ENCODE measurements around the gene ZNF107. TPM values are rescaled to one million over a fixed set of nuclear protein-coding genes. Genes with fewer than 3 reads are reported as not detected.

ZNF107 gene
- total RNA-seq, 2 experiments from 2014 or later, result 12.4 TPM

DNA sequence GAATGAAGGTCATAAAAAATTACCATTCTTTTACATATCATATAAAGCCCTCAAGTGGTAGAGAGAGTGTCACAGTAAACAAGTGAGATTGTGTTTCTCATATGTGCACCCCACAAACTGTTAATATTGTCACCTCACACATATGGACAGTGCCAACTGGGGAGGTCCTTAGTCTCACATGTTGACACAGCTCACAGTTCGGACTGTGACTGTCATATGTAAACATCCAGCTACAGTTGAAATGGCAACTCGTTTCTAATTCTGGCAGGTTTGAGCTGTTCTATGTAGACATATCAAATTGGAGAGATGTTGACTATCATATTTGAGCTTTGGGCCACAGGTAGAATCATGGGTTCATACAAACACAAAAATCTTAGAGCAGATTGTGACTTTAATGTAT lies 39.4 kb upstream of the ZNF107 start:
- no peak overlapping the region for H3K4me3 Mint-ChIP-seq
- H3K9me3 ChIP-seq (ENCODE audit: control insufficient read depth in 1 of 2, insufficient read depth in 1 of 2, low read length in 2 of 2), result peaks cover 0 to 4% of the 10 kb centered on the region in 2 experiments
- H3K27me3 ChIP-seq (ENCODE audit: control insufficient read depth in 1 of 2, insufficient read depth in 2 of 2, low read length in 2 of 2), result no peaks in the 10 kb centered on the region
- no peak overlapping the region for H3K27ac ChIP-seq (ENCODE audit: low read depth in 1 of 2, low read length in 2 of 2)
- no peak for ATAC-seq (ENCODE audit: poor library complexity)
- H3K36me3 Mint-ChIP-seq (ENCODE audit: low read depth), result no peaks in the 10 kb centered on the region
- POLR2A ChIA-PET, result no interaction called here
- no peak overlapping the region for H3K27ac Mint-ChIP-seq
- DNase-seq, result no peak
- intact Hi-C loops (cut with DNase I, micrococcal nuclease), result no loop called here
- H3K4me3 ChIP-seq (ENCODE audit: low read length), result no peak overlapping the region
- no peaks in the 10 kb centered on the region for H3K9me3 Mint-ChIP-seq
- TF ChIP-seq, protein P1, sequence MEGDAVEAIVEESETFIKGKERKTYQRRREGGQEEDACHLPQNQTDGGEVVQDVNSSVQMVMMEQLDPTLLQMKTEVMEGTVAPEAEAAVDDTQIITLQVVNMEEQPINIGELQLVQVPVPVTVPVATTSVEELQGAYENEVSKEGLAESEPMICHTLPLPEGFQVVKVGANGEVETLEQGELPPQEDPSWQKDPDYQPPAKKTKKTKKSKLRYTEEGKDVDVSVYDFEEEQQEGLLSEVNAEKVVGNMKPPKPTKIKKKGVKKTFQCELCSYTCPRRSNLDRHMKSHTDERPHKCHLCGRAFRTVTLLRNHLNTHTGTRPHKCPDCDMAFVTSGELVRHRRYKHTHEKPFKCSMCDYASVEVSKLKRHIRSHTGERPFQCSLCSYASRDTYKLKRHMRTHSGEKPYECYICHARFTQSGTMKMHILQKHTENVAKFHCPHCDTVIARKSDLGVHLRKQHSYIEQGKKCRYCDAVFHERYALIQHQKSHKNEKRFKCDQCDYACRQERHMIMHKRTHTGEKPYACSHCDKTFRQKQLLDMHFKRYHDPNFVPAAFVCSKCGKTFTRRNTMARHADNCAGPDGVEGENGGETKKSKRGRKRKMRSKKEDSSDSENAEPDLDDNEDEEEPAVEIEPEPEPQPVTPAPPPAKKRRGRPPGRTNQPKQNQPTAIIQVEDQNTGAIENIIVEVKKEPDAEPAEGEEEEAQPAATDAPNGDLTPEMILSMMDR (IDR thresholded peaks at IDR 0.05), result no peak
- H3K4me1 ChIP-seq (ENCODE audit: insufficient read depth, low read length), result no peaks in the 10 kb centered on the region
- H3K27me3 Mint-ChIP-seq, result no peaks in the 10 kb centered on the region
- H3K36me3 ChIP-seq (ENCODE audit: insufficient read depth, low read length), result no peaks in the 10 kb centered on the region
- H3K4me1 Mint-ChIP-seq (ENCODE audit: low read depth), result no peaks in the 10 kb centered on the region
- CTCF ChIA-PET, result no interaction called here

DNA sequence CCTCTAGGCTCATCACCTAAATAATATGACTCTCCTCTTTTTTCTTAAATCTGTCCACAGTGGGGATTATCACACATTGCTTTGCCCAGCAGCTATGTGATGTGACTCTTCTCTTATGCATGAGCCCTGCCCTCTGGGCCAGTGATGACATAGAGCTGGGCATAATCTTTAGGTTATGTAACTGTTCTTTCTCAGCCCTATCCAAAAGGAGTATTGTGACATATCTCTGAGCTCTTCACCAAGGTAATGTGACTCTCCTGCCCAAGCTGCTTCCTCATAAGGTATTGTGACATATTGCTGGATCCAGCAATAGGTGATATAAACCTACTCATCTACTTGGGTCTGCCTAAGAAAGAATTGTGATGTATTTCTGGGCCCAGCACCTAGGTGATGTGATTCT lies 37.7 kb upstream of the ZNF107 start:
- no peaks in the 10 kb centered on the region for H3K36me3 ChIP-seq (ENCODE audit: insufficient read depth, low read length)
- H3K4me3 Mint-ChIP-seq, result no peak overlapping the region
- H3K27me3 Mint-ChIP-seq, result no peaks in the 10 kb centered on the region
- intact Hi-C loops (cut with DNase I, micrococcal nuclease), result no loop called here
- CTCF ChIA-PET, result no interaction called here
- ATAC-seq (ENCODE audit: poor library complexity) (no peak), DNase-seq (no peak)
- H3K27ac Mint-ChIP-seq, result no peak overlapping the region
- TF ChIP-seq, protein P1 (IDR thresholded peaks at IDR 0.05), result no peak
- no peak overlapping the region for H3K4me3 ChIP-seq (ENCODE audit: low read length)
- no peaks in the 10 kb centered on the region for H3K9me3 Mint-ChIP-seq
- no peaks in the 10 kb centered on the region for H3K9me3 ChIP-seq (ENCODE audit: control insufficient read depth in 1 of 2, insufficient read depth in 1 of 2, low read length in 2 of 2)
- POLR2A ChIA-PET, result no interaction called here
- no peaks in the 10 kb centered on the region for H3K36me3 Mint-ChIP-seq (ENCODE audit: low read depth)
- no peaks in the 10 kb centered on the region for H3K4me1 Mint-ChIP-seq (ENCODE audit: low read depth)
- H3K4me1 ChIP-seq (ENCODE audit: insufficient read depth, low read length), result no peaks in the 10 kb centered on the region
- no peaks in the 10 kb centered on the region for H3K27me3 ChIP-seq (ENCODE audit: control insufficient read depth in 1 of 2, insufficient read depth in 2 of 2, low read length in 2 of 2)
- no peak overlapping the region for H3K27ac ChIP-seq (ENCODE audit: low read depth in 1 of 2, low read length in 2 of 2)

DNA sequence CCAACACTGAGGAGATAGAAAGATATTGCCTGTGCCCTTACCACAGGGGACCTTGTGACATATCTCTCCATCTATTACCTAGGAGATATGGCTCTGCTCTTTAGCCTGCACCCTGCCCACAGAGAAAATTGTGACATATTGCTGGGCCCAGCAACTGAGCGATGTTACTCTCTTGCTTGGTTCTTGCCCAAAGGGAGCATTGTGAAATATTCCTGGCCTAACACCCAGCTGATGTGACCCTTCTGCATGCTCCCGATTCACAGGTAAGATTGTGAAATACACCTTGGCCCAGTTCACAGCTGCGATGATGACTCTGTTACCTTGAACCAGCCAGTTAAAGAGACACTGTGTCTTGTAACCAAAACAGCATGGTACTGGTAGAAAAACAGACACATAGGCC lies 37.2 kb upstream of the ZNF107 start:
- POLR2A ChIA-PET, result no interaction called here
- intact Hi-C loops (cut with DNase I, micrococcal nuclease), result no loop called here
- Mint-ChIP-seq H3K27ac (no peak overlapping the region), H3K4me3 (no peak overlapping the region), H3K9me3 (no peaks in the 10 kb centered on the region), H3K27me3 (no peaks in the 10 kb centered on the region), H3K4me1 (ENCODE audit: low read depth) (no peaks in the 10 kb centered on the region), H3K36me3 (ENCODE audit: low read depth) (no peaks in the 10 kb centered on the region)
- no peak overlapping the region for H3K27ac ChIP-seq (ENCODE audit: low read depth in 1 of 2, low read length in 2 of 2)
- ATAC-seq (ENCODE audit: poor library complexity), result no peak
- H3K36me3 ChIP-seq (ENCODE audit: insufficient read depth, low read length), result no peaks in the 10 kb centered on the region
- TF ChIP-seq, protein P1 (IDR thresholded peaks at IDR 0.05), result no peak
- CTCF ChIA-PET, result no interaction called here
- H3K9me3 ChIP-seq (ENCODE audit: control insufficient read depth in 1 of 2, insufficient read depth in 1 of 2, low read length in 2 of 2), result no peaks in the 10 kb centered on the region
- no peaks in the 10 kb centered on the region for H3K4me1 ChIP-seq (ENCODE audit: insufficient read depth, low read length)
- H3K4me3 ChIP-seq (ENCODE audit: low read length), result no peak overlapping the region
- no peak for DNase-seq
- no peaks in the 10 kb centered on the region for H3K27me3 ChIP-seq (ENCODE audit: control insufficient read depth in 1 of 2, insufficient read depth in 2 of 2, low read length in 2 of 2)
